G401.6 (cell line): ENCODE data around the gene FHOD1.

Experiments used
- FAIRE-seq: peaks from 2 replicates; lab custom pipeline; 2012; peaks lifted over from hg19 to GRCh38; lab: Jason Lieb, UNC

The FHOD1 gene

GRCh38 chr16:67277294-67277998 is 30.2 kb upstream of the FHOD1 start:
- no peak for FAIRE-seq

GRCh38 chr16:67275321-67275720 is 28.0 kb upstream of the FHOD1 start:
- FAIRE-seq: no peak

DNA sequence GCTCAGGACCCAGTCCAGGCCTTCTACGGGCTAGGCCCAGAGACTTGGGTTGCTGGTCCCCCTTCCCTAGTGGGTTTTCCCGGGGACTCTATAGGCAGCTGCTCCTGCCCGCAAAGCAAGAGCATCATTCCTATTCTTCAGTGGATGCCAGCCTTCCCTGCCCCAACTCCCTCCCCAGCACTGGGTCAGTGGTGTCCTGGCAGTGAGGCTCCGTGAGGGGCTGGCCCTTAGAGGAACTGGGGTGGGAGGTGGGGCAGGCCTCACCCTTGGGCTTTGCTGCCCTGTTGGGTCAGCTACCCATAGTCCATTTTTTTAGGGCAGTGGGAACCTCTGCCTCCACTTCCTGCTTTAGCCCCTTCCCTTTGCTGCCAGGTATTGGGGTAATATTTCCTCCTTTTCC is 24.2 kb upstream of the FHOD1 start:
- FAIRE-seq: no peak

DNA sequence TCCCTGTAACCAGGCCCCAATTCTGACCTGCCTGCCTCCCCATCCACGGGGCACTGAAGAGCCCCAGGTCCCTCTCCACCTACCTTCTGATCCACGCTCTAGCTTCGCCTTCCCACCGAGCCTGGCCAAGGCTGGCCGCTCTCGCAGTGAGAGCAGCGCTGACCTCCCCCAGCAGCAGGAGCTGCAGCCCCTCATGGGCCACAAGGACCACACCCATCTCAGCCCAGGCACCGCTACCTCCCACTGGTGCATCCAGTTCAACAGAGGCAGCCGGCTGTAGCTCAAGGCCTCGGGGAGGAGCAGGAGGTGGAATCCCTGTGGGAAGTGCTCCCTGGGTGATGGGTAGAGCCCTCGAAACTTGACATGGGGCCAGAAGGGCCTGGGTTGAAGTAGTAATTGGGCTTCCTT is 23.7 kb upstream of the FHOD1 start:
- FAIRE-seq: no peak

DNA sequence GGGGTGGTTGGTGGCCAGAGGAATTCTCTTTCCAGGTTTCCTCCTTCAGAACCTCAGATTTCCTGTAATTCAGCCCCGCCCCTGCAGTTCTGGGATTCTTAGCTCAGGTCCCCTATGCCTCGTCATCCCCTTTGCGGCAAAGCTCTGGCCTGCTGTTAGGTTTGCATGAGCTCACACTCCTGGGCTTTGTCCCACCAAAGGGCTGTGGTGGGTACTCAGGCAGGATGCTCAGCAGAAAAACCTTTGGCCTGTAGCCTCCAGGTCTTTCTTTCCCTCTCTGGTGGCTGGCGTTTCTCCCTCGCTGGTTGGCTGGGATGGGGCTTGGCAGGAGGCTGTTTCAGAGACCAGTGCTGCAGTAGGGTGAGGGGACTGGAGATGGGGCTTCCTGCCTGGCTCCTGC is 22.5 kb upstream of the FHOD1 start:
- FAIRE-seq: no peak

DNA sequence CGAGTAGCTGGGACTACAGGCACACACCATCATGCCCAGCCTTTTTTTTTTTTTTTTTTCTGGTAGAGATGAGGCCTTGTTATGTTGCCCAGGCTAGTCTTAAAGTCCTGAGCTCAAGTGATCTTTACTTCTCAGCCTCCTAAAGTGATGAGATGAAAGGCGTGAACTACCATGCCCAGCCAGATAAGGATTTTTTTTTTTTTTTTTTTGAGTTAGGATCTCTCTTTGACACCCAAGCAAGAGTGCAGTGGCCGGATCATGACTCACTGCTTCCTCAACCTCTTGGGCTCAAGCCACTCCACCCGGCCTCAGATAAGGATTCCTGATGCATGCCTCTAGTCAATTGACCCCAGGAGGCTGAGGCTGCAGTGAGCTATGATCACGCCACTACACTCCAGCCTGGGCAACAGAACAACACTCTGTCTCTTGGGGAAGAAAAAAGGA is 20.9 kb upstream of the FHOD1 start:
- no peak for FAIRE-seq

GRCh38 chr16:67265834-67266233 is 18.6 kb upstream of the FHOD1 start:
- FAIRE-seq: no peak

DNA sequence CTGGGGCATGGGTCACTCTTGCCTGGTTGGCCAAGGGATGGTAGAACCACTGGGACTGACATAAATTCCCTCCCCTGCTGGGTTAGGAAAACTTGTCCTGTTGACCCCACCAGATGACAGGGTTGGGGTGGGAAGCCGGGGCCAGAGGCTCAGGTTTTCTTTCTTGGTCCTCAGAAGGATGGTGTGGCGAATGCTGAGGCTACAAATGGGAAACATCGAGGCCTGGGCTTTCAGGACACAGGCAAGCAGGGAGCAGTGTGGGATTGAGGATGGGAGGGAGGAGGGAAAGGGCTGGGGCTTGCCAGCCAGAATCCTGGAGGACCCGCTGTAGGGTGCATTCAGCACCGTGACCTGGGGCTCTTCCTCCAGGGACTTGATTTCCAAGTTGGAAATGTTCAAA is 17.6 kb upstream of the FHOD1 start:
- no peak for FAIRE-seq

DNA sequence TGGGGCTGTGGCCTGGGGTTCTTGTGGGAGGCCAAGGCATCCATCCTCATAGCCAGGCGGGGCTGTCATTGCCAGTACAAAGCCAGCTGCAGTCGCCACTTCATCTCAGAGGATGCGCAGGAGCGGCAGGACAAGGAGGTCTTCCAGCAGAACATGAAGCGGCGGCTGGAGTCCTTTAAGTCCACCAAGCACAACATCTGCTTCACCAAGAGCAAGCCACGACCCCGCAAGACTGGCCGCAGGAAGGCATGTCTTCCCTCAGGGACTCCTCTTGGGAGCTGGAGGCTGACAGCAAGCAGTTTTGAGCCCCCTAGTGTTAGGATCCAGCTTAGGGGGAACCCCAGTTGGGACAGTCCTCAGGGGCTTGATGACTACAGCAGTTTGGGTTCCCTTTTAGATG is 17.0 kb upstream of the FHOD1 start:
- FAIRE-seq: no peak

DNA sequence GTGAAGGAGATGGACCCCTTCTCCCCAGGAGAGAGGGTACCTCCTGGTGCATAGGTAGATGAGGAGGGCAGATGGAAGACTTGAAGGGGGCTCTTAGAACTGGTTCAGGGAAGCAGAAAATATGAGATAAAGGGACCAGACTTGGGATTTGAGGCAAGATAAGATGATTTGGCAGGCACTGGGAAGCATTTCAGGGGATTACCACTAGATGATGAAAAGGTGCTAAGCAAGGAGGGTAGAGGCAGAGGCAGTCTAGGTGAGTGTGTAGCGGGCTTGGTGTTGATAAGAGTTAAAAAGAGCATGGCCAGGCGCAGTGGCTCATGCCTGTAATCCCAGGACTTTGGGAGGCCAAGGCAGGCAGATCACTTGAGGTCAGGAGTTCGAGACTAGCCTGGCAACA is 15.9 kb upstream of the FHOD1 start:
- no peak for FAIRE-seq

GRCh38 chr16:67260426-67261063 is 13.3 kb upstream of the FHOD1 start:
- peak; percentile 76 for FAIRE-seq

GRCh38 chr16:67259705-67260104 is 12.4 kb upstream of the FHOD1 start:
- no peak for FAIRE-seq

DNA sequence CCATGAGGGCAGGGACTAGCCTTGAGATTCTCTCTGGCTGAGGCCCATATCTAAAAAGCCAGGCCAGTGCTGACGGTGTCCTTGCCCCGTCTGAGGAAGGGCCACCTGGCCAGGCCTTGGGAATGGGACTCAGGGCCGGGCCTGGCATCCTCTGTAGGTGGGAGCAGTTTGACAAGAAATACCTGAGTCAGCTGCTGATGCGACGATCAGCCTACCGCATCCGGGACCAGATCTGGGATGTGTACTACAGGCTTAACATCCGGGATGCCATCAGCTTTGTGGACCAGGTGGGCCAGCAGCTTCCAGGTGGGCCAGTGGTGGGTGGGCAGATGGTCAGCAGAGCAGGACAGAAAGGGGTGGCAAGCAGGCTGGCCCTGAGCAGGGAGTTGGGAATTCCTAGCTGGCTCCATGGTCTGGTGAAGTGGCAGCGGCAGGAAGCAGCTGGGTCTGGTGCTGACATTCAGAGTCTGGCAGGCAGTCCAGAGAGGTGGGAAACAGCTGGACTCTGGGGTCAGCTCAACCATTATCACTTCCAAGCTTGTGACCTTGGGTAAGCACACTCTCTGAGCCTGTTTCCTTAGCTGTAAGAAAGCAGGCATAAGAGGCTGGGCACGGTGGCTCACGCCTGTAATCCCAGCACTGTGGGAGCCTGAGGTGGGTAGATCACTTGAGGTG is 11.0 kb upstream of the FHOD1 start:
- no peak for FAIRE-seq

DNA sequence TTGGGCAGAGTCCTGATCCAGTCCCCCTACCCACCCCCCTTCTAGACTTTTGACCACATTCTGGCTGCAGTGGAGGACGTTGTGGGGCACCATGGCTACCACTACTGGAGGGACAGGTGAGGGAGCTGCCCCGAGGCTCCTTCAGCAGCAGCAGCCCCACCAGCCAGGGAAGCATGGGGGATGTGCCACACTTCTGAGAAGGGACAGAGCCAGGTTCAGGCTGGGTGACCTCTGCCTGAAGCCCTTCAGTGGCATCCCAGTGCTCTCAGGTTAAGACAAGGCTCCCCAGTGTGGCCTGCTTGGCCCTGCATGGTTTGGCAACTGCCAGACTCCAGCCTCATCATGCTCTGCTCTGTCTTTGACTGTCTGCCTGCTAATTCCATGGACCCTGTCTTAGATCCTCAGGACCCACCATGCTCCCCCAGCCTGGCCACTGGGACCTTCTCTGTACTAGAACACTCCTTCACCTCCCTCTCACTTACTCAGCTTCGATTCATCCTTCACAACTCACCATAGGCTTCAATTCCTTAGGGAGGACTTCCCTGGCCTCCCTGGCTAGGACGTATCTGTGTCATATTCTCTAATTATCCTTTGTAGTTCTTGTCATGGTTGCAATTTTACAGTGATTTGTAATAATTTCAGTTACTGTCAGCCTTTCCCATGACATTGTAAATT is 10.3 kb upstream of the FHOD1 start:
- no peak for FAIRE-seq

- FAIRE-seq: no peak
These were observed 9.5 kb upstream of the FHOD1 start for GRCh38 chr16:67256701-67257230.

- FAIRE-seq: no peak
These were observed 8.4 kb upstream of the FHOD1 start for GRCh38 chr16:67255553-67256221.

DNA sequence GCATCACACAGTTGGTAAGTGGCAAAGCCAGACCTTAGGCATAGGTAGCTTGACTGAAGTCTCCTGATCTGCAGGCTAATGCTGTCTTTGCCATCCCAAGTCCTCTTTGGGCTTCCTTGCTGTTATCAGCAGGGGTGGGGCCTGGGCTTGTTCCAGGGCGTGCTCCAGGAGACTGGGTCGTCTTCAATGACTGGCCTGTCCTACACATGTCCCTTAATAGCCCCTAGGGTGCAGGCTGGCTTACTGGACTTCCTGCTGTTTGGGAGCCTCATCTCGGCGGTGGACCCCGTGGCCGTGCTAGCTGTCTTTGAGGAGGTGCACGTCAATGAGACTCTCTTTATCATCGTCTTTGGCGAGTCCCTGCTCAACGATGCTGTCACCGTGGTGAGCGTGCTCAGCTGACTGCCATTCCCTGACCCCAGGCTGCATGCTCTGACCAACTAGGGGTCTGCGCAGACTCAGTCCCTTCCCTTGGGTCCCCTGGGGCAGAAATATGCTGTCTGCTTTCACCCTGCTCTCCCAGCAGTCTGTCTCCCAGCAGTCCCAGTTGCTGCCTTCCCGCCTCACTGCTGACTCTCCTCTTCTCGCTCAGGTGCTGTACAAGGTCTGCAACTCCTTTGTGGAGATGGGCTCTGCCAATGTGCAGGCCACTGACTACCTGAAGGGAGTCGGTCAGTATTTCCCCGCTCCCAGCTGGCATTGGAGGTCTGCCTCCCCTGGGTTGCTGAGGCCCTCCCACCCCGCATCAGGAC is 7.7 kb upstream of the FHOD1 start:
- FAIRE-seq: no peak

- FAIRE-seq: no peak
These were observed 5.6 kb upstream of the FHOD1 start for GRCh38 chr16:67252609-67253497.

DNA sequence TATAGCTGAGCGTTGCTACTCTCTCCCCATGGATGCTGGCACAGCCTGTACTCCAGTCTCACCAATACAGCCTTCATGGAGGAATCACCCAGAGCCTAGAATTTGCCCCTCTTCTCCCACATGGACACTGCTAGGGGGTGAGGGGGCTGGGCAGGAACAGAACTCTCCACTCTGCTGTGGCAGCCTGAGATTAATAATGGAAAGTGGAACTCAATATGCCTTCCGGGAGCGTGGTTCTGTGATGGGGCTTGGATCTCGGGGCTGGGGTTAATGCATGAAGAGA is 2.7 kb upstream of the FHOD1 start:
- FAIRE-seq: no peak

DNA sequence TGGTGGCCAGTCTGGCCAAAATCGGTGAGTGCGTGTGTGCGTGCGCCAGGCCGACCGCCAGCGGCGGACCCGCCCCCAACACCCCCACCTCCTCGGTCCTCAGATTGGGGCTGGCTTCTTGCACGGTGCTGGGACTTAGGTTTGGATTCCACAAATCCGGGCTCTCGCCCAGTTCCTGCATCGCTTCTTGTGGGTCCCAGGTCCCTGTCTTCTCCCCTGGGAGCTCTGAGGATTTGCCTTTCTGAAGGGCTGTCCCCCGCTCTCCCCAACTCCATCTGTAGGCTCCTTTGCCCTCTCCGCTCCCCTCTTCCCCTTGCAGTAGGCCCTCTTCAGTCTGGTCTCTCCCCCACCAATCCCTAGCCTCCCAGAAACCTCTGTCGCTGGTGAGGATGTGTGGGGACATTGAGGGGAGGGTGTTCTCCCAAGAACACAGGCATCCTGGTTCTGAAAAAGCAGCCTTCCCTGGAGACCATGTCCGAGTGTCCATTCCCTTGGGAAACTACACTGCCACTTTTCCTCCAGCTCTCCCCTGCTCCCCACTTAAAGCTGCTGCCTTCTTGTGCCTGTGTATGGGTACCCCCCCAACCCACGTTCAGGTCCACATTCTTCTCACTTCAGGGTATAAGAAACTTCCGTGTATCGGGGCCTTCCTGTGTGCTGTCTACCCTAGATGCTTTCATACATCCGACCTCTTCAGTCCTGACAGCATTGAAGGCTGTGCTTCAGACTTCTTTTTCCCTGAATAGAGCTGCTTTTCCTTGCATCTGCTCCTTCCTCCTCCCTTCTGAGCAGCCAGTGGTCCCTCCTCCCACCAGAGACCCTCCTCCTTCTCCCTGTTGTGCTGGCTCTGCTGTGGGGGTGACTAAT is 2.1 kb upstream of the FHOD1 start:
- FAIRE-seq: no peak
